Suprapubic skin (tissue), 4 donors: Measurements from ENCODE around the gene OPA3.

Experiments used
- EP300 ChIP-seq: sonication (generic); formaldehyde crosslinking; IDR thresholded peaks from one replicate; pipeline ENCODE4 v1.6.1; 2017; ENCODE audit warnings: antibody characterized with exemption
- POLR2A ChIP-seq, 2 donors: fragments of 450-650 bp; IDR thresholded peaks; one replicate each; pipeline ENCODE4 v1.6.1; 2017; ENCODE audit warnings: antibody characterized with exemption in 2 of 2, mild to moderate bottlenecking in 2 of 2, moderate library complexity in 2 of 2
- POLR2AphosphoS5 ChIP-seq, 3 donors: sonication (generic); formaldehyde crosslinking; IDR thresholded peaks; one replicate each; pipeline ENCODE4 v1.6.1; 2017; ENCODE audit warnings: antibody characterized with exemption in 3 of 3
- TF ChIP-seq, protein P1 (sequence below), 2 donors: fragments of 200-600 bp in 1 of 2; fragments of 450-650 bp in 1 of 2; sonication (generic) in 1 of 2; IDR thresholded peaks; one replicate each; pipeline ENCODE4 v1.5.1; 2016 to 2019; ENCODE audit warnings: antibody characterized with exemption in 2 of 2, mild to moderate bottlenecking in 1 of 2, moderate library complexity in 1 of 2

DNA sequence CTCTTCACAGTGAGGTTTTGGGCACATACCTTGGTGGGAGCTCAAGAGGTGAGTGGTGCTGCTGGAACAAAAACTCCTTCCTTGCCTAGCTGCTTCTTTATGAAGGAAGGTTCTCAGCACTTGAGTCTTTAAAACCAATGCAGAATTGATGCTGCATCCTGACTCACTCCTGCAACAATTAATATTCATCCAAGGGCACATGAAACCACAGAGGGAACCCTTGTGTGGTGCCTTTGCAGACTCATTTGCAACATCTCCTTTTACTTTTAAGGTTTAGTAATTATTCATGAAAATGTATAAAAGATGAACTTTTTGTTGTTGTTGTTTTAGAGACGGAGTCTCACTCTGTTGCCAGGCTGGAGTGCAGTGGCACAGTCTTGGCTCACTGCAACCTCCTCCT, 30.1 kb downstream of the OPA3 start:
- TF ChIP-seq, protein P1, sequence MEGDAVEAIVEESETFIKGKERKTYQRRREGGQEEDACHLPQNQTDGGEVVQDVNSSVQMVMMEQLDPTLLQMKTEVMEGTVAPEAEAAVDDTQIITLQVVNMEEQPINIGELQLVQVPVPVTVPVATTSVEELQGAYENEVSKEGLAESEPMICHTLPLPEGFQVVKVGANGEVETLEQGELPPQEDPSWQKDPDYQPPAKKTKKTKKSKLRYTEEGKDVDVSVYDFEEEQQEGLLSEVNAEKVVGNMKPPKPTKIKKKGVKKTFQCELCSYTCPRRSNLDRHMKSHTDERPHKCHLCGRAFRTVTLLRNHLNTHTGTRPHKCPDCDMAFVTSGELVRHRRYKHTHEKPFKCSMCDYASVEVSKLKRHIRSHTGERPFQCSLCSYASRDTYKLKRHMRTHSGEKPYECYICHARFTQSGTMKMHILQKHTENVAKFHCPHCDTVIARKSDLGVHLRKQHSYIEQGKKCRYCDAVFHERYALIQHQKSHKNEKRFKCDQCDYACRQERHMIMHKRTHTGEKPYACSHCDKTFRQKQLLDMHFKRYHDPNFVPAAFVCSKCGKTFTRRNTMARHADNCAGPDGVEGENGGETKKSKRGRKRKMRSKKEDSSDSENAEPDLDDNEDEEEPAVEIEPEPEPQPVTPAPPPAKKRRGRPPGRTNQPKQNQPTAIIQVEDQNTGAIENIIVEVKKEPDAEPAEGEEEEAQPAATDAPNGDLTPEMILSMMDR (IDR thresholded peaks at IDR 0.05), result no peak
- TF ChIP-seq EP300, result no peak
- TF ChIP-seq POLR2AphosphoS5 (IDR thresholded peaks at IDR 0.05), result no peak
- TF ChIP-seq POLR2A (IDR thresholded peaks at IDR 0.05), result no peak
